Natural killer cell (primary cell): ENCODE measurements around the gene CPEB2. TPM values are rescaled to one million over a fixed set of nuclear protein-coding genes. Genes with fewer than 3 reads are reported as not detected.

Experiments used
- ATAC-seq, 3 donors: fragments of 150-1000 bp in 2 of 3; fragments of 200-7000 bp in 1 of 3; cut with Tn5 transposase; 1 replicate in 1 of 3; 2 replicates in 2 of 3; pipeline ENCODE4 v1.10.0; 2021; ENCODE audit warnings: mild to moderate bottlenecking in 2 of 3, moderate library complexity in 2 of 3
- DNase-seq, 2 donors: peaks; one replicate each; pipeline versions ENCODE4 v3.0.0 to v3.0.0-alpha.2; 2013 to 2021; ENCODE audit warnings: mixed read lengths in 1 of 2
- H3K27ac ChIP-seq: one replicate; pipeline ENCODE4 v1.5.1; 2013; ENCODE audit warnings: mild to moderate bottlenecking, low read length
- H3K27me3 ChIP-seq: one replicate; pipeline ENCODE4 v1.6.1; 2013; ENCODE audit warnings: low read length; ENCODE audit not compliant: control insufficient read depth, insufficient read depth
- H3K36me3 ChIP-seq: one replicate; pipeline ENCODE4 v1.6.1; 2013; ENCODE audit warnings: low read length; ENCODE audit not compliant: control insufficient read depth, insufficient read depth
- H3K4me1 ChIP-seq: one replicate; pipeline ENCODE4 v1.6.1; 2013; ENCODE audit warnings: low read length; ENCODE audit not compliant: control insufficient read depth, insufficient read depth
- H3K4me3 ChIP-seq: one replicate; pipeline ENCODE4 v1.5.1; 2013; ENCODE audit warnings: low read length
- H3K9me3 ChIP-seq: one replicate; pipeline ENCODE4 v1.6.1; 2013; ENCODE audit warnings: low read length; ENCODE audit not compliant: control insufficient read depth, insufficient read depth
- H3K27ac Mint-ChIP-seq, 2 donors: one replicate each; pipeline ENCODE4 v1.8.0; 2022; ENCODE audit warnings: mild to moderate bottlenecking in 2 of 2, mixed read lengths in 2 of 2, moderate library complexity in 1 of 2
- H3K27me3 Mint-ChIP-seq, 2 donors: one replicate each; pipeline ENCODE4 v1.8.0; 2022; ENCODE audit warnings: low read depth in 2 of 2, mixed read lengths in 2 of 2
- H3K36me3 Mint-ChIP-seq: one replicate; pipeline ENCODE4 v1.8.0; 2022; ENCODE audit warnings: mixed read lengths
- H3K4me1 Mint-ChIP-seq, 2 donors: one replicate each; pipeline ENCODE4 v1.8.0; 2022; ENCODE audit warnings: mixed read lengths in 2 of 2
- H3K4me3 Mint-ChIP-seq: one replicate; pipeline ENCODE4 v1.8.0; 2022; ENCODE audit warnings: mild to moderate bottlenecking, moderate library complexity, mixed read lengths
- H3K9me3 Mint-ChIP-seq, 2 donors: one replicate each; pipeline ENCODE4 v1.8.0; 2022; ENCODE audit warnings: mixed read lengths in 2 of 2
- CTCF ChIP-seq: fragments of 200-600 bp; IDR thresholded peaks from one replicate; pipeline ENCODE4 v1.8.0; 2022; ENCODE audit warnings: antibody characterized with exemption
- WGBS: methylation state at CpG from one replicate; pipeline ENCODE4 v1.1.7; 2013; ENCODE audit warnings: missing lambda C conversion rate; ENCODE audit not compliant: insufficient coverage; 5-methylcytosine and 5-hydroxymethylcytosine counted together
- intact Hi-C: fragments of 100-400 bp; cut with micrococcal nuclease; formaldehyde crosslinking; loops from one replicate; pipeline ENCODE4 v1.14.2; 2022
- total RNA-seq, 4 donors: library from RNA; stranded (reverse); fragments of 120-200 nt in 1 of 4; gene quantifications; one replicate each; pipeline versions ENCODE4 v1.2.3 to v1.2.4, GENCODE V29; 2013 to 2022

The CPEB2 gene
- total RNA-seq, 3 donors from 2014 or later (not counting 1 experiment from before 2014, with no cell fraction given): 24.7 to 32.5 (median 29.0) TPM

DNA sequence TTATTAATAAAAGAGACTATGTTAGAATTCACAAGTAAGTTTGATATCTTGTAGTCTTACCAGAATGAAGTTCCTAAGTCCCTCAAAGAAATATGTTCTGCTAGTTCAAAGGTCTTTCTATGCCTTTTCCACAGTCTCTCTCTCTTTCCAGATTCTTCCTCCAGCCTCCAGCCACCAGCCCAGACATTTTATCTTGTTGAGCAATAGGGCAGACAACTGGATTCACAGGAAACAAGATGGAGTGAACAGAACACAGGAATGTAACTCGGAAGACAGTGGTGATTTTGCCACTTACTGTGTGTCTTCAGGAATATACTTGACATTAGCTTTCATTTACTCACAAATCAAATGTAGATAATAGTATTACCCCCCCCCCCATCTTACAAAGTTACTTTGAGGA, 17.1 kb upstream of the CPEB2 start:
- H3K9me3 ChIP-seq: no peaks in the 10 kb centered on the region
- ATAC-seq (no peak), DNase-seq (no peak)
- peaks cover 8 to 14% of the 10 kb centered on the region in 2 donors for H3K27me3 Mint-ChIP-seq
- no peak overlapping the region for H3K27ac Mint-ChIP-seq
- H3K4me1 Mint-ChIP-seq: no peaks in the 10 kb centered on the region
- no peak overlapping the region for H3K27ac ChIP-seq
- no peaks in the 10 kb centered on the region for H3K36me3 Mint-ChIP-seq
- intact Hi-C loops: no loop called here
- H3K4me3 ChIP-seq: no peak overlapping the region
- H3K27me3 ChIP-seq: no peaks in the 10 kb centered on the region
- H3K9me3 Mint-ChIP-seq: no peaks in the 10 kb centered on the region
- H3K4me1 ChIP-seq: no peaks in the 10 kb centered on the region
- 100% methylated on average over 1 of the region's 1 CpG for WGBS
- no peaks in the 10 kb centered on the region for H3K36me3 ChIP-seq
- H3K4me3 Mint-ChIP-seq: no peak overlapping the region
- TF ChIP-seq CTCF: no peak

GRCh38 chr4:14985843-14986242, 16.4 kb upstream of the CPEB2 start:
- H3K36me3 ChIP-seq: no peaks in the 10 kb centered on the region
- H3K4me1 Mint-ChIP-seq: no peaks in the 10 kb centered on the region
- no peaks in the 10 kb centered on the region for H3K36me3 Mint-ChIP-seq
- H3K4me3 ChIP-seq: no peak overlapping the region
- no peak for TF ChIP-seq CTCF
- no peak overlapping the region for H3K27ac Mint-ChIP-seq
- peaks cover 8 to 14% of the 10 kb centered on the region in 2 donors for H3K27me3 Mint-ChIP-seq
- H3K4me1 ChIP-seq: no peaks in the 10 kb centered on the region
- no peaks in the 10 kb centered on the region for H3K9me3 Mint-ChIP-seq
- WGBS: 96% methylated on average over 1 of the region's 1 CpG
- no peak overlapping the region for H3K4me3 Mint-ChIP-seq
- H3K9me3 ChIP-seq: no peaks in the 10 kb centered on the region
- DNase-seq: no peak
- no peak for ATAC-seq
- H3K27me3 ChIP-seq: no peaks in the 10 kb centered on the region
- no peak overlapping the region for H3K27ac ChIP-seq
- intact Hi-C loops: no loop called here

GRCh38 chr4:14987054-14987453, 15.2 kb upstream of the CPEB2 start:
- Mint-ChIP-seq H3K9me3 (no peaks in the 10 kb centered on the region), H3K36me3 (no peaks in the 10 kb centered on the region), H3K4me3 (no peak overlapping the region), H3K4me1 (no peaks in the 10 kb centered on the region), H3K27me3 (peaks cover 19% of the 10 kb centered on the region in 2 donors), H3K27ac (no peak overlapping the region)
- ATAC-seq: no peak
- H3K27ac ChIP-seq: no peak overlapping the region
- no peaks in the 10 kb centered on the region for H3K9me3 ChIP-seq
- no peak for TF ChIP-seq CTCF
- no peak for DNase-seq
- no peaks in the 10 kb centered on the region for H3K4me1 ChIP-seq
- H3K36me3 ChIP-seq: no peaks in the 10 kb centered on the region
- 57% methylated on average over 1 of the region's 2 CpGs for WGBS
- intact Hi-C loops: no loop called here
- H3K4me3 ChIP-seq: no peak overlapping the region
- no peaks in the 10 kb centered on the region for H3K27me3 ChIP-seq

DNA sequence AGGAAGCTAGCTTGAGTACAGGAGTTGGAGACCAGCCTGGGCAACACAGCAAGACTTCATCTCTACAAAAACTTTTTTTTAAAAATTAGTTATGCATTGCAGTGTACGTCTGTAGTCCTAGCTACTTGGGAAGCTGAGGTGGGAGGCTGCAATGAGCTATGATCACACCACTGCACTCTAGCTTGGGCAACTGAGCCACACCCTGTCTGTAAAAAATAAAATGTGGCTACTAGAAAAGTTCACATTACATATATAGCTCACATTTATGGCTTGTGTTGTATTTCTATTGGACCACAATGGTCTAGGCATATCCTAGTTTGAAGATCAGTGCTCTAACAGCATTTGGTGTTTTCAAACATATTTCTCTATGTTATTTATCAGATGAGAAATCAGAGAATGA, 11.8 kb upstream of the CPEB2 start:
- no peaks in the 10 kb centered on the region for H3K9me3 ChIP-seq
- no peak for DNase-seq
- H3K4me3 ChIP-seq: no peak overlapping the region
- H3K27ac ChIP-seq: no peak overlapping the region
- 86% methylated on average over 1 of the region's 1 CpG for WGBS
- H3K27ac Mint-ChIP-seq: no peak overlapping the region
- no peak for TF ChIP-seq CTCF
- intact Hi-C loops: no loop called here
- H3K27me3 Mint-ChIP-seq: peaks cover 37 to 46% of the 10 kb centered on the region in 2 donors
- no peaks in the 10 kb centered on the region for H3K9me3 Mint-ChIP-seq
- no peak for ATAC-seq
- no peaks in the 10 kb centered on the region for H3K27me3 ChIP-seq
- no peaks in the 10 kb centered on the region for H3K4me1 Mint-ChIP-seq
- H3K4me3 Mint-ChIP-seq: no peak overlapping the region
- H3K4me1 ChIP-seq: no peaks in the 10 kb centered on the region
- no peaks in the 10 kb centered on the region for H3K36me3 Mint-ChIP-seq
- H3K36me3 ChIP-seq: no peaks in the 10 kb centered on the region
